CD4-positive, alpha-beta T cell treated with Interleukin-21 for 1 hour (primary cell): Measurements from ENCODE around the gene MLEC.
A peak's percentile ranks its signal among the peaks of the same experiment; 100 is the strongest.

Experiments used
- DNase-seq: peaks from one replicate; pipeline ENCODE4 v3.0.0-alpha.2; 2020

Gene MLEC

GRCh38 chr12:120696626-120697025 lies 9.7 kb downstream of the MLEC start:
- DNase-seq: no peak

- DNase-seq: no peak
Observed at GRCh38 chr12:120697344-120697743, 10.4 kb downstream of the MLEC start.

DNA sequence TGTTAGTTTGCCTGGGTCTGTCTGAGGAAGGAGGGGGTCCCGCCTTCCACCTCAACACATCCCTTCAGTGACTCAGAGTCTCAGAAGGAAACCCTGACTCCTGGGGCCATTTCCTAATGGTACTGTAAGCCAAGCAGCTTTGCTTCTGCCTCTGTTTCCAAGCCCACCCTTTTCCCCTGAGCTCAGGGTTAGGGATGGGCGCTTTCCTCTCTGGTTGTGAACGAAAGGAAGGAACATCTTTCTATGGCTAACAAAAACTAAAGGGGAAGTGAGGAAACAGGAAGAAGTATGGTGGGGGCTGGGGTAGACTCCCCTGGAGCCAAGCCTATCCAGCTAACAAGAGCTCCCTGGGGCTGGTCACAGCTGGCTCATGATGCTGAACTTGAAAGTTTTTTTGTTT lies 11.7 kb downstream of the MLEC start:
- DNase-seq: no peak

- no peak for DNase-seq
Observed at GRCh38 chr12:120699553-120699952, 12.6 kb downstream of the MLEC start.

GRCh38 chr12:120700886-120701285 lies 13.9 kb downstream of the MLEC start:
- no peak for DNase-seq

GRCh38 chr12:120702637-120703036 lies 15.7 kb downstream of the MLEC start:
- DNase-seq: no peak

GRCh38 chr12:120703311-120703942 lies 16.5 kb downstream of the MLEC start:
- no peak for DNase-seq

DNA sequence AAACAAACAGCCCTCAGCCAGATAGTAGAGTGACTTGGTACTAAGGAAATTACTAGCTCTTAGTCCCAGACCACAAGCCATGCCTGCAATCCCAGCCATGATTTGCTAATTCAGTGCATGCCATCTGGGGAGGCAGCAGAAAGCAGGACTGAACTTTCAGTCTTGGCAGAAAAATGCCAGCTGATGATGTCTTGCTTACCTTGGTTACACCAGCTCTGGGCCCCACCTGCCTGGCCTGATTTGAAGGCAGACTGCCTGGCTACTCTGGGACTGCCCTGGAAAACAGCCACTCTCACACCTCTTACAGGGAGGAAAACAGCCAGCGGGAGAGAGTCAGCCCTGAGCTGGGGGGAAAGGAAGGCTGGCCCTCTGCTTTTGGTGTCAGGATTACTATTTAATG lies 18.7 kb downstream of the MLEC start:
- no peak for DNase-seq

DNA sequence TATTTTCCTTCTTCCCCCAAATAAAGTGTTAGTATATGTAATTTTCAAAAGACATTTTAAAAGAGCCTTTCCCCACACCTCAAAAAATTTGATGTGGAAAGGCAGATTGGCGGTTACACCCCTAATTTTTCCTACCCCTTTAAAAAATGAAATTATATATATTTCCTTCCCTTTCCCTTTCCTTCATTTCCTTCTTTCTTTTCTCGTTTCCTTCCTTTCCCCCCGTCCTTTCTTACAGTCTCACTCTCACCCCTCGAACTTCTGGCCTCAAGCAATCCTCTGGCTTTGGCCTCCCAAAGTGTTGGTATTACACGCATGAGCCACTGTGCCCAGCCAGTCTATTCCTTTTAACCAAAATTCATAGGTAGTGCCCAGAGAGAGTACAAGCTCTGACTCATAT lies 19.1 kb downstream of the MLEC start:
- no peak for DNase-seq

- no peak for DNase-seq
Observed at GRCh38 chr12:120708651-120709050, 21.7 kb downstream of the MLEC start.

GRCh38 chr12:120710031-120710804 lies 23.3 kb downstream of the MLEC start, which contains the start of gene UNC119B:
UNC119B (plus strand) TSS chr12:120710458; CDS start chr12:120710475, 17 bp downstream.
- DNase-seq: peak; percentile 77

GRCh38 chr12:120710805-120711296 lies 23.9 kb downstream of the MLEC start:
- peak; percentile 34 for DNase-seq

GRCh38 chr12:120711411-120711810 lies 24.5 kb downstream of the MLEC start:
- DNase-seq: no peak

DNA sequence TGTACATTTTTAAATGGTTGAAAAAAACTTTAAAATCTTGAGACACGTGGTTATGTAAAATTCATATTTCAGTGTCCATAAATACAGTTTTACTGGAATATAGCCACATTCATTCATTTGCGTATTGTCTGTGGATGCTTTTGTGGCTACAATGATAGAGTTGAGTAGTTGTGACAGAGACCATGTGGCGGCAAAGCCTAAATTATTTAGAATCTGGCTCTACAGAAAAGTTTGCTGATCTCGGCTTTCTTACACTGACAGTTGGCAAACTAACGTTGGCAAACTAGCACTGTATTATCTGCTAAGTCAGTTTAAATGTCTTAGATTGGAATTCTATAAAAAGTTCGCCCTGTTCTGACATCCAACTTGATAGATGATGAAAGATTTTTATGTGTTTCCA lies 25.7 kb downstream of the MLEC start:
- DNase-seq: no peak

DNA sequence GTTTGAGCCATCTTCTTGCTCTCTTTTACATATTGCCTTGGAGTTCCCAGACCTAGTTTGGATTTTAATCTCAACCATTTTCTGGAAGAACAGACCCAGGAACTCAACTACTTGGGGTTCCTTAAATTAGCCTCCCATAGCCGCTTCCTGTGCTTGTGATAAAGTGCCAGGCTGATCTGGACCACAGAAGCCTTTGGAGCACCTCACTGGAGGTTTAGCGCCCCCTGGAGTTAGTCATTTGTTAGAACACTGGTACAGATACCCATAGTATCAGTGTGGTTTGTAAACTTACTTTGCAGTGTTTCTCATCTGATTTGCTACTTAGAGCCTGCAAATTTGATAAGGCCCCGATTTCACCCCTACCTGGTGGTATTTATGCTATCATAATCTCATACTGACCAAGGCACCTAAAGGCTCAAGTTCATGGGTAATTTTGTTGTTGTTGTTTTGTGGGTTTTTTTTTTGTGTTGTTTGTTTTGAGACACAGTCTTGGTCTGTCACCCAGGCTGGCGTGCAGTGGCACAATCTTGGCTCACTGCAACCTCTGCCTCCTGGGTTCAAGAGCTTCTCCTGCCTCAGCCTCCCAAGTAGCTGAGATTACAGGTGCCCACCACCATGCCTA lies 27.0 kb downstream of the MLEC start:
- peak; percentile 88 for DNase-seq

DNA sequence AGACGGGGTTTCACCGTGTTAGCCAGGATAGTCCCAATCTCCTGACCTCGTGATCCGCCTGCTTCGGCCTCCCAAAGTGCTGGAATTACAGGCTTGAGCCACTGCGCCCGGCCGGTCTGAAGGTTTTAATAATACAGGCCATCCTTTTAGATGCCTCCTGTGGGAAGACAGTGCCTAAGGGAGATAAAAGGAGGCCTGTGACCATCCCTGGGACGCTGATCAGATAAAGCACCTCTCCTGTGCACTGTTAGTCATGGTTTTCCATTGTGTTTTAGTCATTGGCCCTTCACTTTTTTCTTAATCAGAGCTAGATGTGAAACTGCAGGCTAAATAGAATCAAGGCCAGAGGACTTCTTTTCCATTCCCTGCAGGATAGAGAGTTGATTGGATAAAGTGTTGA lies 31.1 kb downstream of the MLEC start:
- no peak for DNase-seq

DNA sequence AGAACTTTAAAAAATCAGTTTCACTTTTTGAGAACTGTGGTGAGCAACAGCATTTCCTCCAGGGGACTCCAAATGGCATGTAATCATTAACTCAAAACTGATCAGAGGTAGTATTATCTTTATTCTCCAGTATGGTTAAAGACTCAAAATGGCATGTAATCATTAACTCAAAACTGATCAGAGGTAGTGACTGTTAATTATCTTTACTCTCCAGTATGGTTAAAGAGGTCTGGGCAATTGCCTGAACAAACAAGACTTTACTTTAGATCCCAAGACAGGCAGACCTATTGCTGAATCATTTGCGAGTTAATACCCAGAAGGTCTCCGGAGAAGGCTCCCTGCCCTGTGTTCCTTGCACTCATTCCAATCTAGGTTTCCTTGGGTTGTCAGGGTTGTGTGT lies 32.1 kb downstream of the MLEC start:
- DNase-seq: no peak

DNA sequence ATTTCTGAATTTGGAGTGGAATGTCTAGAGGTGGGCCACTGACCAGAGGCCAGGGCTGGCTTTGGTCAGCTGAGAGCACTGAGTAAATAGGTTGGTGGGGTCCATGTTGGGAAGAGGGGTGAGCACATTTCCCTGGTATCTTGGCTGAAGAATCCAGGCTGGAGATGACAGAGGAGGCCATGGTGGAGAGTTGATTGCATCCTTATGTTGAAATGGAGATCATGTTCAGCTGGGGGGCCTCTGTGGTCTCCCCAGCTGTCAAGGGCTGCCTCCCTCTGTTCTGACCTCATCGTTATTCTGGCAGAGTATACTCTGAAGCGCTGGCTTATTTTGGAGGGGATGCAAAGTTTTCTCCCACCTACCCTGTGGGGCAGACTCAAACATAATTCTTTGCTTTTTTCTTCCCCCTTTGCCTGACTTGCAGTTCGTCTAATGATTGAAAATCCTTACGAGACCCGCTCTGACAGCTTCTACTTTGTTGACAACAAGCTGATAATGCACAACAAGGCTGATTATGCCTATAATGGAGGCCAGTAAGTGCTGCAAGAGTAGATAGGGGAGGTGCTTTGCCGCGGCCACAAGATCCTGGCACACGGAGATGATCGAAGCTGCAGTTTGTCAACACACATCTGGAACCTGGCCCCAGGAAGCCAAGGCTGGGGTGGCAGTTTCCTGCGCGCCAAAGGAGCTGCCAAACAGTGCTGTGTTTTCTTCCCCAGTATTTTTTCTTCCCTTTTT lies 32.7 kb downstream of the MLEC start:
- no peak for DNase-seq

DNA sequence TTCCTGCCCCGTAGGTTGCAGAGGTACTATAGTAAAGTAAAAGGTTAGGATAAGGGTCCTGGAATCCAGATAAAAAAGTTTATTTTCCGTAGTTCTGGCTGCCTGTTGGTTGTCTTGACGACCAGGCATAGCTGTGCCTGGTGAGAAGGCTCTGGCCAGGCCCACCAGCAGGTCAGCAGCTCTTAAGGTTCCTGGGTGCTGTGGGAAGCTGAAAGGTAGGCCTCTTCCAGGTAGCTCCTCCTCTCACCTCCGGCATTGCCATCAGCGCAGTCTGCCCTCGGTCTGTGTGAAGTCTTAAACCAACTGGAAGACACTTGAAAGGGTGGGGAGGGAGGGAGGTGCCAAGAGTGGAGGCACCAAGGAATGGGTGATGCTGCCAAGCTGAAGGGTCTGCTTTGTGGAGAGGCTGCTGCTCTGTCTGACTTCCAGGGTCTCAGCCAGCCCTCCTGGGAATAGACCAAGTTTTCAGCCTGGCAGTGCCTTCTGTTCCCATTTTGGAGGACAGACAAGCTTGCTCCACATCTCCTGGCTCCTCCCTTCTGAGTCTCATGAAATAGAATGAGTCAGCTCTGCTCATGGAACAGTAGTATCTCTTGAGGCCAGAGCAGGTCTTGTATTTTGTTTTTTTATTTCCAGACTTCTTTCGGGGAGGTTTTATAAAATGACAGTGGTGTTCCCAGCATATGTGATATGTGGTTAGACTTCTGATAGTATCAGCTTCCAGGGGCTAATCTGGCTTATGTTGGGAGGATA lies 33.5 kb downstream of the MLEC start:
- DNase-seq: no peak

- DNase-seq: no peak
Observed at GRCh38 chr12:120720987-120721801, 34.2 kb downstream of the MLEC start.

DNA sequence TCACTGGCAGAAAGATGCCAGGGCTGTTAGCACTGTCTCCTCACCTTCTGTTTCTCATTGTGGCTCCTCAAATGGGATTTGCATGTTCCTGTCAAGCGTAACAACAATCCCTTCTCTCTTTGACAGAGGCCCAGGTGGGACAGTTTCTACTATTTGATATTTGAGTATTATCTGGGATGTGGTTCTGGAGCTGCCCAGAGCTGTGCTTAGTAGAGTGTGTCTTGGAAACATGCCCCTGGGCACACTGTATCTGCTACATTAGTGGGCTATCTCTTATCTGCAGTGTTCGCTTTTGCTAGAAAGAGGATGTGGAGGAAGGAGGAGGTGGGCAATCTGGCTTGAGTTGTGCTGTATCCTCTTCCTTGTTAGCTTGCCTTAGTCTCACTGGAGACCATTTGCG lies 34.9 kb downstream of the MLEC start:
- no peak for DNase-seq

GRCh38 chr12:120722784-120723183 lies 35.8 kb downstream of the MLEC start:
- no peak for DNase-seq
